CMK (cell line): Measurements from ENCODE around the gene MAGOHB.

Experiments
- DNase-seq: peaks from one replicate; pipeline ENCODE4 v3.0.0-alpha.2; 2010; ENCODE audit warnings: low read depth

Gene MAGOHB

DNA sequence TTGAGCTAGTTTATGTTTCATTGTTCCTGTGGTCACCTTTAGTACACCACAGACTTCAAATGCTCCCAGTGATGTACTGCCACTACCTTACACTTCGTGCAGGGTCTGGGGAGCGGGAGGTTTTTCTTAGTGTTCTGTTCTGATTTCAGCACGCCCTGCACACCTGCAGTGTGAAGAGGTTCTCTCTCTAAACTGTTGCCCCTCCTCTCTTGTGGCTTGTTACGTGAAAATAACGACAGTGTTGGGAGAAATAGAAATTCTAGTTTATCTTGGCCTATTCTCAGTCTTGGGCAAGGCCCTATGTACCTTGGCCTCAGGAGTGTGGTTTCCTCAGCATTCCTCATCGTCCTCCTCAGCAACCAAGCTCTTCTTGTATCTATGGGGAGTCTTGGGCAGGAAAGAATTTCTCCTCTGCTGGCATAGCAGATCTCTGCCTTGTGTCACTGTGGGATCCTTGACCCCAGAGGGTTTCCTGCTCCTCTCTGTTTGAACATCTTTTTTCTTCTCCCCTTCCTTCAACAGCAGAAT lies 59.1 kb downstream of the MAGOHB start:
- DNase-seq, result no peak
